A673 (cell line): Measurements from ENCODE around the gene PMPCA. TPM values are rescaled to one million over a fixed set of nuclear protein-coding genes. Genes with fewer than 3 reads are reported as not detected.

ENCODE experiments used
- BruUV-seq: library from RNA; stranded (reverse); fragments of 400-500 nt; replicated peaks from 2 replicates; lab custom pipeline; 2021; lab: Mats Ljungman, UMichigan
- CTCF ChIA-PET: fragments of 300-600 bp; sonication (Branson Sonifier 250); formaldehyde crosslinking; loops from one replicate; lab custom pipeline; 2022; ENCODE audit warnings: antibody characterized with exemption; lab: Charles Lee
- POLR2A ChIA-PET: fragments of 300-600 bp; sonication (Branson Sonifier 250); formaldehyde crosslinking; loops from one replicate; lab custom pipeline; 2022; ENCODE audit warnings: antibody characterized with exemption; ENCODE audit not compliant: low non-redundant PET; lab: Charles Lee
- DNase-seq: peaks from one replicate; pipeline ENCODE4 v3.0.0-alpha.2; 2015; ENCODE audit warnings: low spot score
- H3K27ac ChIP-seq: fragments of 200-600 bp; sonication (generic); 2 replicates; pipeline ENCODE4 v1.5.1; 2016; ENCODE audit warnings: mixed run types, low read depth, mild to moderate bottlenecking, mixed read lengths, antibody characterized with exemption, low read length; ENCODE audit not compliant: poor library complexity, severe bottlenecking
- H3K27me3 ChIP-seq: fragments of 200-600 bp; sonication (generic); replicated peaks from 2 replicates; pipeline ENCODE4 v1.6.1; 2017; ENCODE audit warnings: mixed run types, low read depth, mild to moderate bottlenecking, mixed read lengths, antibody characterized with exemption, low read length; ENCODE audit not compliant: insufficient read depth, poor library complexity
- H3K36me3 ChIP-seq: fragments of 200-600 bp; sonication (generic); 2 replicates; pipeline ENCODE4 v1.6.1; 2016; ENCODE audit warnings: mixed run types, mild to moderate bottlenecking, mixed read lengths, antibody characterized with exemption, low read length; ENCODE audit not compliant: insufficient read depth, poor library complexity, severe bottlenecking
- H3K4me1 ChIP-seq: fragments of 200-600 bp; sonication (generic); 2 replicates; pipeline ENCODE4 v1.6.1; 2017; ENCODE audit warnings: mixed run types, mild to moderate bottlenecking, mixed read lengths, antibody characterized with exemption, low read length; ENCODE audit not compliant: insufficient read depth, poor library complexity, severe bottlenecking
- H3K4me3 ChIP-seq: fragments of 200-600 bp; sonication (generic); 2 replicates; pipeline ENCODE4 v1.5.1; 2016; ENCODE audit warnings: low read depth, mixed run types, mild to moderate bottlenecking, mixed read lengths, low read length; ENCODE audit not compliant: poor library complexity, severe bottlenecking
- H3K9me3 ChIP-seq: fragments of 200-600 bp; sonication (generic); 2 replicates; pipeline ENCODE4 v1.6.1; 2016; ENCODE audit warnings: mixed run types, low read depth, mild to moderate bottlenecking, mixed read lengths, antibody characterized with exemption, low read length; ENCODE audit not compliant: poor library complexity, severe bottlenecking
- EZH2 ChIP-seq: fragments of 200-600 bp; sonication (generic); IDR thresholded peaks from 2 replicates; pipeline ENCODE4 v1.6.1; 2017; ENCODE audit warnings: borderline replicate concordance, low read depth, mild to moderate bottlenecking, mixed read lengths, antibody characterized with exemption, low read length; ENCODE audit not compliant: poor library complexity, severe bottlenecking
- intact Hi-C: fragments of 100-400 bp; cut with micrococcal nuclease; formaldehyde crosslinking; loops from one replicate; pipeline ENCODE4 v1.10.0; 2022; ENCODE audit not compliant: unreplicated experiment
- total RNA-seq: library from RNA; stranded (reverse); gene quantifications from 2 replicates; pipeline ENCODE4 v1.2.3, GENCODE V29; 2021
- TF ChIP-seq, protein P1 (sequence below): fragments of 300-800, 200-600 bp; sonication (generic); conservative IDR thresholded peaks from 2 replicates; pipeline ENCODE4 v1.5.1; 2017; ENCODE audit warnings: low read depth, mild to moderate bottlenecking, antibody characterized with exemption, low read length, moderate library complexity, mixed read lengths

PMPCA gene
- total RNA-seq, 1 experiment from 2014 or later: 94.8 TPM

DNA sequence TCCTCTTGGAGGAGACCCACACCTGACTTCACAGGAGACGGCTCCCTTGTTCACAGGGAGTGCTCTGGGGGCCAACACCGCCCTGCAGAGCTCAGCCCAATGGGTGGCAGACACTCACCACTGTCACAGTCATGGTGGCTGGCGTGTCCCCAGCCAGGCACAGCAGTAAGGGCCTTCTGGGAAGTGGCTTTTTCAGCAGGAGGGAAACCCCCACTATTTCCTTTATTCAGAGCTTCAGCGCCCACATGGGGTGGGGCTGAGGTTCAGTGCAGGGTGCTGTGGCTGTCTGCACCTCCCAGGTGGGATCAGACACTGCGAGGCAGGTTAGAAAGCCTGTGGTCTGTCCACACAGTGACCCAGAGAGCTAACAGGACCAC lies 6.9 kb upstream of the PMPCA start:
- intact Hi-C loops: no loop called here
- H3K36me3 ChIP-seq: peaks cover 56% of the 10 kb centered on the region
- peaks cover 9% of the 10 kb centered on the region for H3K4me1 ChIP-seq
- ChIA-PET POLR2A (no interaction called here), CTCF (interaction anchor here (0.6 kb wide), 1 partner anchor 18 kb away, joined by 7 read pairs; no protein-coding TSS in a partner anchor)
- H3K9me3 ChIP-seq: no peaks in the 10 kb centered on the region
- BruUV-seq: no TSS peak
- H3K27me3 ChIP-seq: no peaks in the 10 kb centered on the region
- peak overlapping the region; percentile 50 for H3K27ac ChIP-seq
- H3K4me3 ChIP-seq: no peak overlapping the region
- TF ChIP-seq EZH2: no peak
- TF ChIP-seq, protein P1, sequence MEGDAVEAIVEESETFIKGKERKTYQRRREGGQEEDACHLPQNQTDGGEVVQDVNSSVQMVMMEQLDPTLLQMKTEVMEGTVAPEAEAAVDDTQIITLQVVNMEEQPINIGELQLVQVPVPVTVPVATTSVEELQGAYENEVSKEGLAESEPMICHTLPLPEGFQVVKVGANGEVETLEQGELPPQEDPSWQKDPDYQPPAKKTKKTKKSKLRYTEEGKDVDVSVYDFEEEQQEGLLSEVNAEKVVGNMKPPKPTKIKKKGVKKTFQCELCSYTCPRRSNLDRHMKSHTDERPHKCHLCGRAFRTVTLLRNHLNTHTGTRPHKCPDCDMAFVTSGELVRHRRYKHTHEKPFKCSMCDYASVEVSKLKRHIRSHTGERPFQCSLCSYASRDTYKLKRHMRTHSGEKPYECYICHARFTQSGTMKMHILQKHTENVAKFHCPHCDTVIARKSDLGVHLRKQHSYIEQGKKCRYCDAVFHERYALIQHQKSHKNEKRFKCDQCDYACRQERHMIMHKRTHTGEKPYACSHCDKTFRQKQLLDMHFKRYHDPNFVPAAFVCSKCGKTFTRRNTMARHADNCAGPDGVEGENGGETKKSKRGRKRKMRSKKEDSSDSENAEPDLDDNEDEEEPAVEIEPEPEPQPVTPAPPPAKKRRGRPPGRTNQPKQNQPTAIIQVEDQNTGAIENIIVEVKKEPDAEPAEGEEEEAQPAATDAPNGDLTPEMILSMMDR: no peak
- no peak for DNase-seq

DNA sequence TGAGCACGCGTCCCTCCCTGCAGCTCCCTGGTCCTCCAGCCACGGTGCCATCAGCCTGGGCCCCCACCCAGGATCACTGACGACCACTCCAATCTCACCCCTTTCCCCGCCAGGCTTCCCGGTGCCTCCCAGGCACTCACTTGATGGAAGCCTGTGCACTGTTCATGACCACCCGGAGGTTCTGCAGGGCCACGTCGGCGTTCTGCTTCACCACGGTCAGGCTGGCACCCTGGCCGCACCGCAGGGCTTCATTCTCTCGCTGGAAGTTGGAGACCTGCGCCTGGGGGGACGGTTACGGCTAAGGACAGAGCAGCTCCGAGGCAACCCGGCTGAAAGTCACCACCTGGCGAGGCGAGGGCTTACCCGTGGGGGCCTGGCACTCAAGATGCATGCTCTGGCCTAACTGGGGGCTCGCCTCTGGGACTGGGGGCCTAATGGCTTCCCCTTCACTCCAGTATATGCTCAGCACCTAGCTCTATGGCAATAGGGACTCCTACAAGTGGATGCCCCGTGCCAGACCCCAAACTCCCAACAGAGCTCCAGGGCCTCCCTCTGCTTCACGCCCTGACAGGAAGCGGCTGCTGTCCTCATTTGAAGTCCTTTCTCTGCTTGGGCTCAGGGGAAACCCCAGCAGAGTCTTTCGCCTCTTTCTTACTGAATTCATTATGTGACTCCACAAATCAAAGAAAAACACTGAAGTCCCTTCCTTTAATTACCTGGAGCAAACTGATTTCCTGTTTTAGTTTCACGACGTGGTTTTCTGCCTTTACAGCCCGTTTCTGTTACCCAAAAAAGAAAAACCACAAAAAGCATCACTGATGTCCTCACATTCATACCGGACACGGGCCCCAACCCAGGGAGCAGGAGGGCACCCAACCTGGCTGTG lies 6.3 kb upstream of the PMPCA start:
- POLR2A ChIA-PET: no interaction called here
- BruUV-seq: no TSS peak
- DNase-seq: no peak
- Histone ChIP-seq H3K4me1 (peaks cover 6% of the 10 kb centered on the region), H3K36me3 (peaks cover 54% of the 10 kb centered on the region), H3K9me3 (no peaks in the 10 kb centered on the region), H3K27ac (peak overlapping the region; percentile 50), H3K27me3 (no peaks in the 10 kb centered on the region), H3K4me3 (no peak overlapping the region)
- intact Hi-C loops: no loop called here
- TF ChIP-seq, protein P1: no peak
- TF ChIP-seq EZH2: no peak
- CTCF ChIA-PET: interaction anchor here (0.6 kb wide), 1 partner anchor 17 kb away, joined by 7 read pairs; no protein-coding TSS in a partner anchor

DNA sequence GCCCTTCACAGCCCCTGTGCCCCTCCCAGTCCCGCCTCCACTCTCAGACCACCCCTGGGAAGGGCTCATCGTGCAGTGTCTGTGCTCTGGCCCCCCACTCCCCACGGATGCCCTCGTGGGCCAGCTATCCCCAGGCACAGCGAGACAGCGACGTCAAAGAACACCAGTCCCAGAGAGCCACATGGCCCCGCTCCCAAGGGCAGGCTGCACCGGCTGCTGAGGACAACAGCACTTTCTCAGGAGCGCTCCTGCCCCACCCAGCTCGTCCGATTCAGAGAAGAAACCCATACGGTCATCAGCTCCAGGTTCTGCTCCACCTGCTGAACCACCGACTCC lies 5.7 kb upstream of the PMPCA start:
- H3K9me3 ChIP-seq: no peaks in the 10 kb centered on the region
- intact Hi-C loops: no loop called here
- H3K4me1 ChIP-seq: peaks cover 6% of the 10 kb centered on the region
- POLR2A ChIA-PET: no interaction called here
- no peak for DNase-seq
- CTCF ChIA-PET: no interaction called here
- no peaks in the 10 kb centered on the region for H3K27me3 ChIP-seq
- BruUV-seq: no TSS peak
- TF ChIP-seq EZH2: no peak
- TF ChIP-seq, protein P1: no peak
- no peak overlapping the region for H3K4me3 ChIP-seq
- H3K27ac ChIP-seq: peak overlapping the region; percentile 50
- peaks cover 54% of the 10 kb centered on the region for H3K36me3 ChIP-seq
